HCT116 (cell line): ENCODE measurements around the gene CLIP2. TPM values are rescaled to one million over a fixed set of nuclear protein-coding genes. Genes with fewer than 3 reads are reported as not detected.

Experiments used
- ATAC-seq: fragments of 200-7000 bp; cut with Tn5 transposase; 2 replicates; pipeline ENCODE4 v1.9.1; 2020; ENCODE audit warnings: mild to moderate bottlenecking, moderate library complexity
- BruUV-seq: library from RNA; stranded (reverse); fragments of 400-500 nt; replicated peaks from 2 replicates; lab custom pipeline; 2021; lab: Mats Ljungman, UMichigan
- CTCF ChIA-PET: fragments of 300-600 bp; sonication (Branson Sonifier 250); formaldehyde crosslinking; loops from one replicate; lab custom pipeline; 2021; ENCODE audit warnings: antibody characterized with exemption; lab: Charles Lee
- POLR2A ChIA-PET: fragments of 300-600, 350-600 bp; sonication (Branson Sonifier 250); formaldehyde crosslinking; loops from one replicate; lab custom pipeline; 2021; ENCODE audit warnings: antibody characterized with exemption; lab: Charles Lee
- RAD21 ChIA-PET, 2 experiments: fragments of 300-600 bp; sonication (Branson Sonifier 250); formaldehyde crosslinking; loops; one replicate each; lab custom pipeline; 2023; ENCODE audit warnings: low total read pairs in 2 of 2; ENCODE audit not compliant: uncharacterized antibody in 2 of 2, unreplicated experiment in 2 of 2, low non-redundant PET in 1 of 2; lab: Charles Lee
- DNase-seq: peaks from one replicate; pipeline ENCODE4 v3.0.0-alpha.2; 2010; ENCODE audit warnings: low read depth, low spot score
- H2AFZ ChIP-seq: fragments of 200-600 bp; shearing (Covaris generic), sonication (generic); 2 replicates; pipeline ENCODE4 v1.6.1; 2017; ENCODE audit warnings: low read depth, mixed run types, mixed read lengths, antibody characterized with exemption, low read length; ENCODE audit not compliant: poor library complexity, severe bottlenecking
- H3K27ac ChIP-seq: 2 replicates; pipeline ENCODE4 v1.5.1; 2012; ENCODE audit warnings: low read depth, low read length
- H3K27me3 ChIP-seq: fragments of 200-600 bp; sonication (generic); 2 replicates; pipeline ENCODE4 v1.6.1; 2016; ENCODE audit warnings: mixed run types, low read length, mixed read lengths; ENCODE audit not compliant: insufficient read depth
- H3K36me3 ChIP-seq, 2 experiments: fragments of 200-500 bp in 1 of 2; fragments of 200-600 bp in 1 of 2; sonication (Bioruptor generic) in 1 of 2; sonication (generic) in 1 of 2; 2 replicates each; pipeline versions ENCODE4 v1.5.1 to v1.6.1; 2014 to 2016; ENCODE audit warnings: low read length in 2 of 2, inconsistent platforms in 1 of 2, mixed read lengths in 1 of 2, mixed run types in 1 of 2; ENCODE audit not compliant: insufficient read depth in 2 of 2, control insufficient read depth in 1 of 2
- H3K4me1 ChIP-seq, 2 experiments: fragments of 200-600 bp in 1 of 2; sonication (generic) in 1 of 2; 2 replicates each; pipeline versions ENCODE4 v1.5.1 to v1.6.1; 2012 to 2017; ENCODE audit warnings: low read length in 2 of 2, inconsistent platforms in 1 of 2, mild to moderate bottlenecking in 1 of 2, mixed read lengths in 1 of 2, mixed run types in 1 of 2, moderate library complexity in 1 of 2; ENCODE audit not compliant: insufficient read depth in 2 of 2, control insufficient read depth in 1 of 2
- H3K4me2 ChIP-seq: fragments of 200-600 bp; sonication (generic); 2 replicates; pipeline ENCODE4 v1.6.1; 2017; ENCODE audit warnings: mixed run types, low read length, mixed read lengths
- H3K4me3 ChIP-seq, 2 experiments: fragments of 200-600 bp in 1 of 2; sonication (generic) in 1 of 2; replicated peaks in 1 of 2; 2 replicates each; pipeline ENCODE4 v1.5.1; 2011 to 2016; ENCODE audit warnings: low read length in 2 of 2, control low read depth in 1 of 2, low read depth in 1 of 2, mild to moderate bottlenecking in 1 of 2, mixed read lengths in 1 of 2, mixed run types in 1 of 2
- H3K79me2 ChIP-seq: fragments of 200-600 bp; sonication (generic); 2 replicates; pipeline ENCODE4 v1.6.1; 2017; ENCODE audit warnings: mild to moderate bottlenecking, mixed run types, low read length, moderate library complexity, mixed read lengths; ENCODE audit not compliant: insufficient read depth
- H3K9ac ChIP-seq: fragments of 200-600 bp; sonication (generic); 2 replicates; pipeline ENCODE4 v1.6.1; 2016; ENCODE audit warnings: low read length, mixed read lengths
- H3K9me2 ChIP-seq: fragments of 200-600 bp; sonication (generic), shearing (Covaris generic); 2 replicates; pipeline ENCODE4 v1.6.1; 2017; ENCODE audit warnings: mixed run types, mild to moderate bottlenecking, moderate library complexity; ENCODE audit not compliant: insufficient read depth
- H3K9me3 ChIP-seq, 2 experiments: fragments of 200-500 bp in 1 of 2; fragments of 200-600 bp in 1 of 2; sonication (Bioruptor generic) in 1 of 2; sonication (generic) in 1 of 2; 2 replicates each; pipeline ENCODE4 v1.6.1; 2014 to 2017; ENCODE audit warnings: low read length in 2 of 2, mixed read lengths in 2 of 2, inconsistent platforms in 1 of 2, low read depth in 1 of 2, mild to moderate bottlenecking in 1 of 2, mixed run types in 1 of 2, moderate library complexity in 1 of 2; ENCODE audit not compliant: control insufficient read depth in 1 of 2, insufficient read depth in 1 of 2
- H4K20me1 ChIP-seq: fragments of 200-600 bp; sonication (generic), shearing (Covaris generic); 2 replicates; pipeline ENCODE4 v1.6.1; 2017; ENCODE audit warnings: mixed run types, mild to moderate bottlenecking, moderate library complexity; ENCODE audit not compliant: insufficient read depth
- CBX3 ChIP-seq: IDR thresholded peaks from 2 replicates; pipeline ENCODE4 v1.6.1; 2012; ENCODE audit warnings: low read depth
- CEBPB ChIP-seq: IDR thresholded peaks from 2 replicates; pipeline ENCODE4 v1.6.1; 2012; ENCODE audit warnings: low read depth
- CTCF ChIP-seq, 3 experiments: fragments of 200-600 bp in 1 of 3; sonication (generic) in 1 of 3; IDR thresholded peaks in 2 of 3; conservative IDR thresholded peaks in 1 of 3; 2 replicates each; pipeline ENCODE4 v1.5.1; 2012 to 2017; ENCODE audit warnings: low read depth in 2 of 3, low read length in 2 of 3, antibody characterized with exemption in 1 of 3, borderline replicate concordance in 1 of 3, control low read depth in 1 of 3, mild to moderate bottlenecking in 1 of 3, mixed read lengths in 1 of 3, mixed run types in 1 of 3, moderate library complexity in 1 of 3; ENCODE audit not compliant: insufficient read depth in 1 of 3
- EGR1 ChIP-seq: IDR thresholded peaks from 2 replicates; pipeline ENCODE4 v1.6.1; 2012; ENCODE audit warnings: low read depth
- ELF1 ChIP-seq: IDR thresholded peaks from 2 replicates; pipeline ENCODE4 v1.6.1; 2012; ENCODE audit warnings: low read depth, borderline replicate concordance
- EZH2 ChIP-seq: fragments of 200-600 bp; sonication (generic); IDR thresholded peaks from 2 replicates; pipeline ENCODE4 v1.6.1; 2017; ENCODE audit warnings: antibody characterized with exemption, mixed run types
- FOSL1 ChIP-seq: IDR thresholded peaks from 2 replicates; pipeline ENCODE4 v1.6.1; 2012; ENCODE audit warnings: low read depth
- POLR2A ChIP-seq: IDR thresholded peaks from 2 replicates; pipeline ENCODE4 v1.7.0; 2011; ENCODE audit warnings: borderline replicate concordance; ENCODE audit not compliant: insufficient read depth, insufficient read length; ENCODE audit errors: extremely low read depth
- POLR2AphosphoS5 ChIP-seq: IDR thresholded peaks from 2 replicates; pipeline ENCODE4 v1.6.1; 2011; ENCODE audit warnings: mild to moderate bottlenecking, low read depth, low read length, moderate library complexity
- RAD21 ChIP-seq: IDR thresholded peaks from 2 replicates; pipeline ENCODE4 v1.6.1; 2012; ENCODE audit warnings: low read depth, mild to moderate bottlenecking
- SIN3A ChIP-seq: IDR thresholded peaks from 2 replicates; pipeline ENCODE4 v1.6.1; 2012; ENCODE audit warnings: low read depth
- SP1 ChIP-seq: IDR thresholded peaks from 2 replicates; pipeline ENCODE4 v1.6.1; 2012; ENCODE audit warnings: low read depth
- SRF ChIP-seq: IDR thresholded peaks from 2 replicates; pipeline ENCODE4 v1.6.1; 2012; ENCODE audit warnings: low read depth
- YY1 ChIP-seq: IDR thresholded peaks from 2 replicates; pipeline ENCODE4 v1.6.1; 2011; ENCODE audit warnings: low read length, low read depth, moderate library complexity, mild to moderate bottlenecking; ENCODE audit not compliant: insufficient replicate concordance; ENCODE audit errors: extremely low read depth
- ZBTB33 ChIP-seq: IDR thresholded peaks from 2 replicates; pipeline ENCODE4 v1.6.1; 2011; ENCODE audit warnings: mild to moderate bottlenecking, low read length, moderate library complexity; ENCODE audit not compliant: insufficient replicate concordance; ENCODE audit errors: extremely low read depth
- ZNF274 ChIP-seq: fragments of 200-500 bp; sonication (Bioruptor generic); IDR thresholded peaks from 2 replicates; pipeline ENCODE4 v1.6.1; 2014; ENCODE audit warnings: mild to moderate bottlenecking, low read depth, low read length, inconsistent platforms
- intact Hi-C: fragments of 100-400 bp; cut with micrococcal nuclease; formaldehyde crosslinking; loops from 2 replicates; pipeline ENCODE4 v1.10.0; 2022
- total RNA-seq: library from RNA; stranded (reverse); gene quantifications from one replicate; pipeline ENCODE4 v1.2.1, GENCODE V29; 2021; ENCODE audit not compliant: unreplicated experiment
- TF ChIP-seq, protein P1 (sequence below): IDR thresholded peaks from 2 replicates; pipeline ENCODE4 v1.6.1; 2012; ENCODE audit warnings: low read depth

CLIP2 gene
- total RNA-seq, 1 experiment from 2014 or later, result 40.1 TPM

- peaks cover 2 to 4% of the 10 kb centered on the region in 2 experiments; a peak in 2 of 4 replicates for H3K36me3 ChIP-seq
- POLR2A ChIA-PET, result interaction anchor here (0.8 kb wide), 1 partner anchor 9 kb away, joined by 3 read pairs; no protein-coding TSS in a partner anchor
- H3K9me2 ChIP-seq, result no peaks in the 10 kb centered on the region
- no peak overlapping the region for H2AFZ ChIP-seq
- BruUV-seq, result no TSS peak
- no peaks in the 10 kb centered on the region for H3K27me3 ChIP-seq
- DNase-seq (no peak), ATAC-seq (no peak)
- TF ChIP-seq ELF1 (no peak), RAD21 (no peak), SRF (no peak), CBX3 (no peak), CEBPB (no peak), SIN3A (no peak), EGR1 (no peak), POLR2A (no peak), FOSL1 (no peak), EZH2 (no peak), ZBTB33 (no peak), ZNF274 (no peak), POLR2AphosphoS5 (no peak), SP1 (no peak), YY1 (no peak), CTCF (IDR thresholded peaks at IDR 0.05 in 2 of 3, conservative IDR thresholded peaks at IDR 0.05 in 1 of 3; ENCODE audit: borderline replicate concordance in 1 of 3, insufficient read depth in 1 of 3, low read depth in 2 of 3, low read length in 2 of 3) (no peak)
- TF ChIP-seq, protein P1, sequence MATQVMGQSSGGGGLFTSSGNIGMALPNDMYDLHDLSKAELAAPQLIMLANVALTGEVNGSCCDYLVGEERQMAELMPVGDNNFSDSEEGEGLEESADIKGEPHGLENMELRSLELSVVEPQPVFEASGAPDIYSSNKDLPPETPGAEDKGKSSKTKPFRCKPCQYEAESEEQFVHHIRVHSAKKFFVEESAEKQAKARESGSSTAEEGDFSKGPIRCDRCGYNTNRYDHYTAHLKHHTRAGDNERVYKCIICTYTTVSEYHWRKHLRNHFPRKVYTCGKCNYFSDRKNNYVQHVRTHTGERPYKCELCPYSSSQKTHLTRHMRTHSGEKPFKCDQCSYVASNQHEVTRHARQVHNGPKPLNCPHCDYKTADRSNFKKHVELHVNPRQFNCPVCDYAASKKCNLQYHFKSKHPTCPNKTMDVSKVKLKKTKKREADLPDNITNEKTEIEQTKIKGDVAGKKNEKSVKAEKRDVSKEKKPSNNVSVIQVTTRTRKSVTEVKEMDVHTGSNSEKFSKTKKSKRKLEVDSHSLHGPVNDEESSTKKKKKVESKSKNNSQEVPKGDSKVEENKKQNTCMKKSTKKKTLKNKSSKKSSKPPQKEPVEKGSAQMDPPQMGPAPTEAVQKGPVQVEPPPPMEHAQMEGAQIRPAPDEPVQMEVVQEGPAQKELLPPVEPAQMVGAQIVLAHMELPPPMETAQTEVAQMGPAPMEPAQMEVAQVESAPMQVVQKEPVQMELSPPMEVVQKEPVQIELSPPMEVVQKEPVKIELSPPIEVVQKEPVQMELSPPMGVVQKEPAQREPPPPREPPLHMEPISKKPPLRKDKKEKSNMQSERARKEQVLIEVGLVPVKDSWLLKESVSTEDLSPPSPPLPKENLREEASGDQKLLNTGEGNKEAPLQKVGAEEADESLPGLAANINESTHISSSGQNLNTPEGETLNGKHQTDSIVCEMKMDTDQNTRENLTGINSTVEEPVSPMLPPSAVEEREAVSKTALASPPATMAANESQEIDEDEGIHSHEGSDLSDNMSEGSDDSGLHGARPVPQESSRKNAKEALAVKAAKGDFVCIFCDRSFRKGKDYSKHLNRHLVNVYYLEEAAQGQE, result no peak
- intact Hi-C loops, result no loop called here
- no peak overlapping the region for H3K4me2 ChIP-seq
- no peak overlapping the region for H3K9ac ChIP-seq
- H3K4me1 ChIP-seq, result peaks cover 14 to 16% of the 10 kb centered on the region in 2 experiments
- H3K4me3 ChIP-seq, result no peak overlapping the region
- H3K27ac ChIP-seq, result no peak overlapping the region
- CTCF ChIA-PET, result no interaction called here
- no peaks in the 10 kb centered on the region for H3K79me2 ChIP-seq
- no peaks in the 10 kb centered on the region for H3K9me3 ChIP-seq
- RAD21 ChIA-PET, result interaction anchor here in 1 of 2 experiments (0.7 kb wide), 1 partner anchor 736 kb away, joined by 3 read pairs; no protein-coding TSS in a partner anchor
- H4K20me1 ChIP-seq, result no peaks in the 10 kb centered on the region
Measured at GRCh38 chr7:74372511-74373111, 83.4 kb downstream of the CLIP2 start.
